Measurements from ENCODE around the gene RNF31. TPM values are rescaled to one million over a fixed set of nuclear protein-coding genes. Genes with fewer than 3 reads are reported as not detected.

Gene RNF31
- total RNA-seq, 1 experiment from 2014 or later = 75.0 TPM

- H3K36me3 ChIP-seq (replicated peaks; ENCODE audit: control insufficient read depth, insufficient read depth, low read length) = no peaks in the 10 kb centered on the region
- DNase-seq = no peak
- no peaks in the 10 kb centered on the region for H3K27me3 ChIP-seq (ENCODE audit: control insufficient read depth, insufficient read depth, low read length)
- no peak overlapping the region for H3K4me3 ChIP-seq (ENCODE audit: insufficient read depth, low read depth, low read length)
Observed at GRCh38 chr14:24129410-24129998, 17.8 kb upstream of the RNF31 start.

DNA sequence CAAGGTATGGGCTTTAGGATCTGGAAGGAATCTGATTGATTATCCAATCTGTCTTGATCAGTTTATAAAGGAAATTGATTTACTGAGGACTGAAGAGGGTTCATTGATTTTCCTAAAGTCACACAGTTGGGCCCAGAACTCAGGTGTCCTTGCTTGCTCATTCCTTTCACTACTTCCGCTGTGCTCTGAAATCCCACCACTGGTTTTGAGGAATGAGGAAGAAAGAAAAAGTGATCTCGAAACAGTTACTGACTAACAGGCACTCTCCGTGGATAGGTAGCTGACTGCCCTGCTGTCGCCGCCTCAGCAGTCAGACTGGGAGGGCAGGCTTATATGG lies 16.9 kb upstream of the RNF31 start, which contains the start of gene FITM1:
TSS of gene FITM1 (plus strand) at position 280 of the 337 bp plus-strand sequence. CDS start 905 bp downstream, outside the sequence.
- H3K27me3 ChIP-seq (ENCODE audit: control insufficient read depth, insufficient read depth, low read length) = no peaks in the 10 kb centered on the region
- H3K4me3 ChIP-seq (ENCODE audit: insufficient read depth, low read depth, low read length) = no peak within 1 kb of the TSS
- DNase-seq = no peak
- H3K36me3 ChIP-seq (replicated peaks; ENCODE audit: control insufficient read depth, insufficient read depth, low read length) = no peaks in the 10 kb centered on the region

- Histone ChIP-seq H3K27me3 (ENCODE audit: control insufficient read depth, insufficient read depth, low read length) (no peaks in the 10 kb centered on the region), H3K36me3 (replicated peaks; ENCODE audit: control insufficient read depth, insufficient read depth, low read length) (no peaks in the 10 kb centered on the region), H3K4me3 (ENCODE audit: insufficient read depth, low read depth, low read length) (no peak overlapping the region)
Observed at GRCh38 chr14:24130717-24131548, 16.4 kb upstream of the RNF31 start.

GRCh38 chr14:24131549-24131966 lies 15.7 kb upstream of the RNF31 start:
- no peaks in the 10 kb centered on the region for H3K36me3 ChIP-seq (replicated peaks; ENCODE audit: control insufficient read depth, insufficient read depth, low read length)
- no peak for DNase-seq
- no peak overlapping the region for H3K4me3 ChIP-seq (ENCODE audit: insufficient read depth, low read depth, low read length)
- H3K27me3 ChIP-seq (ENCODE audit: control insufficient read depth, insufficient read depth, low read length) = peaks cover 2% of the 10 kb centered on the region; the same call in 1 of the 2 replicates

More at GRCh38 chr14:24130717-24131548, 16.4 kb upstream of the RNF31 start:
- no peak for DNase-seq

DNA sequence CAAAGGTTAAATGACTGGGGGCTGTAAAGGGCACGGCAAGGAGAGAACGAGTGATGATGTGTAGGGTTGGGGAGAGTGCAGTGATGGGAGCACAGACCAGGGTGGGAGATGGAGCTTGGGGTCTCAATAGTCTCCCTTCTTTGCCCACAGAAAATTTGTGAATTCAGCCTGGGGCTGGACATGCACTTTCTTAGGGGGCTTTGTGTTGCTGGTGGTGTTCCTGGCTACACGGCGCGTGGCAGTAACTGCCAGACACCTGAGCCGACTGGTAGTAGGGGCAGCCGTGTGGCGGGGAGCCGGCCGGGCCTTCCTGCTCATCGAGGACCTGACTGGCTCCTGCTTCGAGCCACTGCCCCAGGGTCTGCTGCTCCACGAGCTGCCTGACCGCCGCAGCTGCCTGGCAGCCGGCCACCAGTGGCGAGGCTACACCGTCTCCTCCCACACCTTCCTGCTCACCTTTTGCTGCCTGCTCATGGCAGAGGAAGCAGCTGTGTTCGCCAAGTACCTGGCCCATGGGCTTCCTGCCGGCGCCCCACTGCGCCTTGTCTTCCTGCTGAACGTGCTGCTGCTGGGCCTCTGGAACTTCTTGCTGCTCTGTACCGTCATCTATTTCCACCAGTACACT lies 15.1 kb upstream of the RNF31 start:
- Histone ChIP-seq H3K27me3 (ENCODE audit: control insufficient read depth, insufficient read depth, low read length) (peaks cover 2% of the 10 kb centered on the region; the same call in 1 of the 2 replicates), H3K4me3 (ENCODE audit: insufficient read depth, low read depth, low read length) (no peak overlapping the region), H3K36me3 (replicated peaks; ENCODE audit: control insufficient read depth, insufficient read depth, low read length) (no peaks in the 10 kb centered on the region)
- DNase-seq = peak; percentile 51

- H3K36me3 ChIP-seq (replicated peaks; ENCODE audit: control insufficient read depth, insufficient read depth, low read length) = 0 out of 2 replicates have a peak, but pooled peaks cover 1% of the 10 kb centered on the region
Observed at GRCh38 chr14:24132976-24133375, 14.3 kb upstream of the RNF31 start.

GRCh38 chr14:24133735-24134134 lies 13.6 kb upstream of the RNF31 start:
- no peak overlapping the region for H3K4me3 ChIP-seq (ENCODE audit: insufficient read depth, low read depth, low read length)
- H3K36me3 ChIP-seq (replicated peaks; ENCODE audit: control insufficient read depth, insufficient read depth, low read length) = peaks cover 8% of the 10 kb centered on the region
- H3K27me3 ChIP-seq (ENCODE audit: control insufficient read depth, insufficient read depth, low read length) = peaks cover 2% of the 10 kb centered on the region; the same call in 1 of the 2 replicates
- no peak for DNase-seq

More at GRCh38 chr14:24132976-24133375, 14.3 kb upstream of the RNF31 start:
- no peak for DNase-seq
- Histone ChIP-seq H3K4me3 (ENCODE audit: insufficient read depth, low read depth, low read length) (no peak overlapping the region), H3K27me3 (ENCODE audit: control insufficient read depth, insufficient read depth, low read length) (peaks cover 2% of the 10 kb centered on the region; the same call in 1 of the 2 replicates)

DNA sequence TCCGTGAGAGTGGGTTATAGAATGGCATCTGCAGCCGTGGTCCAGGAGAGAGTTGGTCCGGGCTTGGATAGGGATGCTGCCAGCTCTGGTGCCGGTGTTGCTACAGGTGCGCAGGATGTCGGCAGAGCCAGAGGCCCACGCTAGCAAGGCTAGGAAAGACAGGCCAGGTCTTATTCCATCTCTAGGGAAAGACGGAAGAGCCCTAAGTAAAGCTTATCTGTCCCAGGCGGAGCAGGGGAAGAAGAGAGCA lies 11.8 kb upstream of the RNF31 start:
- Histone ChIP-seq H3K36me3 (replicated peaks; ENCODE audit: control insufficient read depth, insufficient read depth, low read length) (peaks cover 17% of the 10 kb centered on the region), H3K27me3 (ENCODE audit: control insufficient read depth, insufficient read depth, low read length) (peaks cover 2% of the 10 kb centered on the region; the same call in 1 of the 2 replicates)
- DNase-seq = no peak

DNA sequence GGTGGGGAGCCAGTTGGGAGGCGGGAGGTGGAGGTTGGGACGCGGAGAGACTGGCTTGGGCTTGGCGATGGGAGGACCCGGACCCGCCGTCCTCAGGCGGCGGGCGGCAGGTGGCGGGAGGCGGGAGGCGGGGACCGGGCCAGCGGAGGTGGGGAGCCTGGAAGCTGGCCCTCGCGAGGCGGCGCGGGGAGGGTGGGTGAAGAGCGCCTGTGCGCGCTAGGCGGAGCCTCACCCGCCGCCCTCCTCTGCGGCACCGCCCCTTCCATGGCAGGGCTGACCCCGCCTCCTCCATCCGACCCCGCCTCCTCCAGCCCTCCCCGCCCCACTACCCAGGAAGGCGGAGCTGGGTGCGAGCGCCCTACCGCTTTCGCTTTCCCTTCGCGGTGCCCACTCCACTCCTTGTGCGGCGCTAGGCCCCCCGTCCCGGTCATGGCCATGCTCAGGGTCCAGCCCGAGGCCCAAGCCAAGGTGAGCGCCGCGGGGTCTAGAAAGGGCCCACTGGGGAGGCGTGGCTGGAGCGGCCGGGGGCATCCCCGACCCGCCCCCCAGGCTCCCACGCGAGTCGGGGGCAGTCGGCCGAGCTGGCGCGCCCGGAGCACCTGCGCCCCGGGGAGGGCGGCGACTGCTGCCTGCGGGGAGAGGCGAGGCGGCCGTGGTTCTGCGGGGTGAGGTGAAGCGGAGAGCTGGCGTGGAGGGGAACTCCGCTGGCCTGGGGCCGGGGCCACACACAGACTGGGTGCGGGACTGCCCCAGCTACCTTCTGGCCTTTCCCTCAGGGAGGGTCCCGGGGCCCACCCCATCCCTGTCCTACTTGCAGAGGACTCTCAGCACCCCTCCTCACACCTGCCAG lies 11.2 kb upstream of the RNF31 start, which contains the start of gene PSME1:
TSS of gene PSME1 (plus strand) at position 361 of the 850 bp plus-strand sequence. CDS start at position 430, 69 bp downstream.
- Histone ChIP-seq H3K36me3 (replicated peaks; ENCODE audit: control insufficient read depth, insufficient read depth, low read length) (peaks cover 17% of the 10 kb centered on the region), H3K27me3 (ENCODE audit: control insufficient read depth, insufficient read depth, low read length) (peaks cover 2% of the 10 kb centered on the region; the same call in 1 of the 2 replicates), H3K4me3 (ENCODE audit: insufficient read depth, low read depth, low read length) (peak within 1 kb of the TSS; percentile 78)
- peak; percentile 99 for DNase-seq

More for the DNA sequence above, 11.8 kb upstream of the RNF31 start:
- H3K4me3 ChIP-seq (ENCODE audit: insufficient read depth, low read depth, low read length) = peak overlapping the region; percentile 78

DNA sequence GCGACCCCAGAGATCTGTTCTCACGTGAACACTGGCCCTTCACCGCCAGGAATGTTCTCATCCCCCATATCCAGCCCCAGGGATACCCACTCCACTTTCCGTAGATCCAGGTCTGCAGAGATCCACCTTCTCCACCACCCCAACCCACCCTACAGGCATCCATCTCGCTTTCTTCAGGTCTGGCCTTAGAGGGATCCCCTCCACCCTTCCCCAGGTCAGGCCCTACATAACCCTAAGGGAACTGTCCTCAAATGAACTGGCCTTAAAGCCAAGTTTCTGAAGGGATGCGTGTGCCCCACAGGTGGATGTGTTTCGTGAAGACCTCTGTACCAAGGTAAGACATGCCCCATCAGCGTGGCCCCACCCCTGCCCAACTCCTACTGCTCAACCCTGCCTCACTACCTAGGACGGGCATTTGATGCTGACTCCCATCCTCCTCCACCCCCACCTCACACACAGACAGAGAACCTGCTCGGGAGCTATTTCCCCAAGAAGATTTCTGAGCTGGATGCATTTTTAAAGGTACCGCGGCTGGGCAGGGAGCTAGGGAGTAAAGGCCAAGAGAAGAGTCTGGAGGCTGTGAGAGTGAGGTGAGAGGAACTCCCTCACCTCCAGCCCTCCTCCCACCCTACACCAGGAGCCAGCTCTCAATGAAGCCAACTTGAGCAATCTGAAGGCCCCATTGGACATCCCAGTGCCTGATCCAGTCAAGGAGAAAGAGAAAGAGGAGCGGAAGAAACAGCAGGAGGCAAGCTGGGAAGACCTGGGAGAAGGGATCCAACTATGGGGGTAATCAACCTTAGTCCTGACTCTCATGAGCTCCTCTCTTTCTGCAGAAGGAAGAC lies 10.4 kb upstream of the RNF31 start:
- H3K4me3 ChIP-seq (ENCODE audit: insufficient read depth, low read depth, low read length) = peak overlapping the region; percentile 78
- peak; percentile 64 for DNase-seq
- H3K27me3 ChIP-seq (ENCODE audit: control insufficient read depth, insufficient read depth, low read length) = peaks cover 2% of the 10 kb centered on the region; the same call in 1 of the 2 replicates

DNA sequence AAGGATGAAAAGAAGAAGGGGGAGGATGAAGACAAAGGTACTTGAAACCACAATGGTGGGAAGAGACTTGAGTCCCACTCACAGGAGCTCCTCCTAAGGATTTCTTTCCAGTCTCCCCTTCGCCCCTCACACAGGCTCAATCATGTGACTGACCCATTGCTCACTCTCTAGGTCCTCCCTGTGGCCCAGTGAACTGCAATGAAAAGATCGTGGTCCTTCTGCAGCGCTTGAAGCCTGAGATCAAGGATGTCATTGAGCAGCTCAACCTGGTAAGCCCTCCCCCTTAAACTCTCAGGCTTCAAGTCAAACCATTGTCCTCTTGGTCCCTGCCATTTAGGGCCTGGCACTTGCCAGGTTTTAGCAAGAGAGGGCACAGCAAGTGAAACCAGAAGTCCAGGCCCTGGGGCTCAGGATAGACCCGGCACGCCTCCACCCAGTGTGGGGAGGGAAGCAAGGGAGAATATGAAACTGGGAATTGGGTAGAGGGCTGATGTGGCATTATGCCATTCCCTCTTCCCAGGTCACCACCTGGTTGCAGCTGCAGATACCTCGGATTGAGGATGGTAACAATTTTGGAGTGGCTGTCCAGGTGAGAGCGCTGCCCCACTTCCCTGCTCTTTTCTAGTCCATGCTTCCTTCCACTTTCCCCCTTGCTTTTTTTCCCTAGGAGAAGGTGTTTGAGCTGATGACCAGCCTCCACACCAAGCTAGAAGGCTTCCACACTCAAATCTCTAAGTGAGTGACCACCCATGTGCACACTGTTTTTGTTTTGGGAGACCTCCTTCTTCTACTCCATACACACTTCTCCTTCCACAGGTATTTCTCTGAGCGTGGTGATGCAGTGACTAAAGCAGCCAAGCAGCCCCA lies 9.5 kb upstream of the RNF31 start:
- DNase-seq = no peak
- H3K36me3 ChIP-seq (replicated peaks; ENCODE audit: control insufficient read depth, insufficient read depth, low read length) = peaks cover 17% of the 10 kb centered on the region
- H3K4me3 ChIP-seq (ENCODE audit: insufficient read depth, low read depth, low read length) = no peak overlapping the region
- H3K27me3 ChIP-seq (ENCODE audit: control insufficient read depth, insufficient read depth, low read length) = peaks cover 2% of the 10 kb centered on the region; the same call in 1 of the 2 replicates

More for the DNA sequence above, 10.4 kb upstream of the RNF31 start:
- peaks cover 17% of the 10 kb centered on the region for H3K36me3 ChIP-seq (replicated peaks; ENCODE audit: control insufficient read depth, insufficient read depth, low read length)

GRCh38 chr14:24138396-24139271 lies 8.7 kb upstream of the RNF31 start:
- Histone ChIP-seq H3K4me3 (ENCODE audit: insufficient read depth, low read depth, low read length) (no peak overlapping the region), H3K27me3 (ENCODE audit: control insufficient read depth, insufficient read depth, low read length) (peaks cover 2% of the 10 kb centered on the region; the same call in 1 of the 2 replicates), H3K36me3 (replicated peaks; ENCODE audit: control insufficient read depth, insufficient read depth, low read length) (peaks cover 17% of the 10 kb centered on the region)
- DNase-seq = no peak

Data from H7 (cell line).